HG03280 (cell line): ENCODE data around the gene CDC14B.
A peak's percentile ranks its signal among the peaks of the same experiment; 100 is the strongest.
"Not testable (repeated sequence)": the region's sequence is repeated elsewhere in the genome, so short reads cannot be mapped to it uniquely, and the experiment has no call there.

Experiments
- ATAC-seq: cut with Tn5 transposase; IDR thresholded peaks from one replicate; pipeline ENCODE4 v1.9.1; 2021; ENCODE audit warnings: mild to moderate bottlenecking, moderate library complexity; ENCODE audit not compliant: unreplicated experiment

Gene CDC14B

DNA sequence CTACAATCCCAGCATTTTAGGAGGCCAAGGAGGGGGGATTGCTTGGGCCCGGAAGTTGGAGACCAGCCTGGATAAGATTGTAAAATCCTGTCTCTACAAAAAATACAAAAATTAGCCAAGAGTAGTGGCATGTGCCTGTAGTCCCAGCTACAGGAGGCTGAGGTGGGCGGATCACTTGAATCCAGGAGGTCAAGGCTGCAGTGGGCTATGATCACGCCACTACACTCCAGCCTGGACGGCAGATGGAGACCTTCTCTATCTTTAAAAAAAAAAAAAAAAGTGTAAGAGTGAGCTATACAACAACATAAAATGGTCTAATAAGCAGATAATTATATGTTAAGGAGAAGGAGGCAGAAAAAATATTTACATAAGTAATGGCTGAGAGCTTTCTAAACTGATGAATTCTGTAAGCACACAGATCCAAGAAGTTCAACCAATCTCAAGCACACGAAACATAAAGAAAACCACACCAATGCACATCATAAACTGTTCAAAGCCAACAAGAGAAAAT is 23.0 kb downstream of the CDC14B start:
- ATAC-seq, result no peak

DNA sequence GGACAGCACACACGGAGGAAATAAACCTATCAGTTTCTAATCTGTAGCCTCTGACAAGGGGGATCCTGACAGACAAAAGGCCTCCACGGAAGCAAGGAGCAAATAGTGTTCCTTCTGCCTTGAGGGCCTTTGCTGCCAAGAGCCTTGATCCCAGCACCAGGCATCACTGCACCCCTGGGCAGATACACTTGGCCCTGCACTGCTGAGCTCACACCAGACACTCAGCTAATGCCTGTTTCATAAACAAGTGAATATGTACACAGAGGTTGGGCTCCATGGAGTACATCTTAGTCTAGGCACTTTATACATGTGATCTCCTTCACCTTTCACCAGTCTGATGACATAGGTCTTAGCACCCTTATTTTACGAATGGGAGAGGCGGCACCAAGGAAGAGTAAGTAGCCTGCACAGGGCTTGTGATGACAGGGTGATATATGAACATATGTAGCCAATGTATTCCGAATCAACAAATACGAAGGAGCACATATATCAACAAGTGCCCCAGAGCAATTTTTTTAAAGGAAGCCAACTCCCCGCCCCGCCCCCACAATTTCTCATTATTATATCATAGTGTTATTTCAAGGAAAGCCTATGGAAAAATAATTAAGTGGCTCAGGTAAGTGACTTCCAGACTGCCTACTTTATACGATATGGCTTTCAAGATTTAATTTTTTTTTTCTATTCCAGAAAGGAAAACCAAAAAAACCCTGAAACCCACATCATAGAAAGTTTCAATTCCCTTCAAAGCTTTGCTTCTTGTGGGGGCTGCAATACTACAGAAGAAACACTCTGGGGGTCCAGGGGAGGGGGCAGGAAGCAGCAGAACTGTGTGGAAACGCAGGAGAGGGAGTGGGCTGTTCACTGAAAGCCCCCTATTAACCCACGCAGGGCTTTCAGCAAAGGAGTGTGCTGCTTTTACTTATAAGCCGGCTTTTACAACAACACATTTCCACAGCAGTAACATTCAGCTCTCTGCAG is 32.0 kb downstream of the CDC14B start:
- no peak for ATAC-seq

DNA sequence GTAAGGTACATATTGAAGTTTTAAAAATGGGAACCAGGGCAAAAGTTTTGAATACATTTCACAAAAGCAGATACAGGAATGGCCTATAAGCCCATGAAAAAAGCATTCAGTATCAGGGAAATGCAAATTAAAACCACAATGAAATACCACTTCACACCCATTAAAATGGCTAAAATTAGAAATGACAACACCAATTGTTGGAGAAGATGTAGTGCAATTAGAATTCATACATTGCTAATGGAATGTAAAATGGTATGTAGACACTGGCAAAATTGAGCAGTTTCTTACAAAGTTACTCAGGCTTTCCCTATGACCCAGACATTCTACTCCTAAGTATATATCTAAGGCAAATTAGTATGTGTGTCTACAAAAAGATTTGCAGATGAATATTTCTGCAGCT is 34.2 kb downstream of the CDC14B start:
- ATAC-seq, result no peak

DNA sequence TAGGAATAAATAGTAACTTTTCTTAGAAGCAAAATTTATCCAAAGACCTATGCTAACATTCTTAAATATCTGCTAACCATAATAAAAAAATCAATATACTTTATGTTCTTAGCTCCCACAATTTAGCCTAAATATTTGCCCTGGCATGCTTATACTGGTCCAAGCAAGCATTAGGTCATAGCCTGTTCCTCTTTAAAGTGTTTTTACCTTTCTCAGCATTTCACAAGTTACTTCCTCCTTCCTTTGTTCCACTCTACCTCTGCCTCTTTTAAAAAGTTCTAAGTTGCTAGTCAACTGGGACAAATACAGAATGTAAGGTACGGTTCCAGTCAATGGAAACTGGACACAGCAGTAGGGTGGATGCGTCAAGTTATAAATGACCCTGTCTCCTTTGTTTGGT is 37.4 kb downstream of the CDC14B start:
- ATAC-seq, result not testable (repeated sequence)

DNA sequence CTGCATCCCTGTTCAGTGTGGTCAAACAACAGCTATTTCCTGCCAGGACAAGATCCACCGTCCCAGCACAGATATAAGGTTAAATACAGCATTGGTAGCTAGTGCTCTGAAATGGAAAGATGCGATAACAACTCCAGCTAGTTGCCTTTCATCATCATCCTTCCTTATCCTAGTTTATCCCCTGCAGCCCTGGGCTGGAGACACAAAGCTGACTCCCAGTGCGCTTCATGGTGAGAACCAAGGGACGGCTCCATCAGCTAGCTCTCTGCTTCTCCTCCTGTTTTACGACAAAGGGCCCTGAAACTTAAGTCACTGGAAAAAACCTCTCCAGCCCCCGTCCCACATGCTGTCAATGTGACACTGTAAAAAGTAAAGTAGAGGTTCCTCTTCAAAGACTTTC is 37.9 kb downstream of the CDC14B start:
- ATAC-seq, result no peak

DNA sequence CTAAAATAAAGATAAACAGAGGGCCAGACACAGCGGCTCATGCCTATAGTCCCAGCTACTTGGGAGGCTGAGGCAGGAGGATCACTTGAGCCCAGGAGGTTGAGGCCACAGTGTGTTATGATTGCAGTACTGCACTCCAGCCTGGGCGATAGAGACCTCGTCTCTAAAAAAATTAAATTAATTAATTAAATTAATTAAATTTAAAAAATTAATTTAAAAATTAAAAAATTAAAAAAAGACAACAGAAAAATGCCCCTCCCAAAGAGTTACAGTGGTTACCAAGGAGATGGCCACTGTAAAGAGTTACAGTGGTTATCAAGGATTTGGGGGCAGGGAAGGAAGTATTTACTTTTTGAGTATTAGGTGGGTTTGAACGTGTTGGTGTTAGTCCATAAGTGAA is 38.3 kb downstream of the CDC14B start:
- ATAC-seq, result no peak

DNA sequence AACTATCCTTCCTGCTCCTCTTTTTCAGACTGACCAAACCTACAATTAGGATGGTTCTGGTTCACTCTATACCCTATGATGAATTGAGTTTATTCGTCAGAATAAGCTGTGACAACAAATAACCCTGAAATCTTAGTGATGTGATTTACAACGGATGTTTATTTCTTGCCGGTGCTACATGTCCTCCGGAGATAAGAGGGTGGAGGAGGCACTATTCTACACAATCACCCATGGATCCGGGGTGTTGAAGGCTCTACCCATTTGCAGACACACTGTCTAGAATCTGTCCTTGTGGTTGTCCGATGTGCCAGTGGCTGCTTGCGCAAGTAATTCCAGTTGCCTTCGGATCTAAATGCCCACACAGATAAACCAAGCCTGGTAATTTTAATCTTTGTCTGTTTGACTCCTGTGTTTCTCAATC is 44.7 kb downstream of the CDC14B start:
- no peak for ATAC-seq

DNA sequence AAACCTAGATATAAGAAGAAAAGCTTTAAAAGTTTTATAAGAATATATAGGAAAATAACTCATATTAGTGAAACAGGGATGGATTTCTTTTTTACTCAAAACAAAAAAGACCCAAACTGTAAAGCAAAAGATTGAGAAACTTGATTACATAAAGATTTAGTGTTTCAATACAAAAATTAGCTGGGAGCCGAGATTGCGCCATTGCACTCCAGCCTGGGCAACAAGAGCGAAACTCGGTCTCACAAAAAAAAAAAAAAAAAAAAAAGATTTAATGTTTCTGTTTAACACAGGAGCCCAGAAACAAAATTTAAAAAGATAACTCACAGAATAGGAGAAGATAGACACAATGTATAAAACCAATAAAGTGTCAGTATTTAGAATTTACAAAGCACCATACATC is 45.2 kb downstream of the CDC14B start:
- no peak for ATAC-seq

DNA sequence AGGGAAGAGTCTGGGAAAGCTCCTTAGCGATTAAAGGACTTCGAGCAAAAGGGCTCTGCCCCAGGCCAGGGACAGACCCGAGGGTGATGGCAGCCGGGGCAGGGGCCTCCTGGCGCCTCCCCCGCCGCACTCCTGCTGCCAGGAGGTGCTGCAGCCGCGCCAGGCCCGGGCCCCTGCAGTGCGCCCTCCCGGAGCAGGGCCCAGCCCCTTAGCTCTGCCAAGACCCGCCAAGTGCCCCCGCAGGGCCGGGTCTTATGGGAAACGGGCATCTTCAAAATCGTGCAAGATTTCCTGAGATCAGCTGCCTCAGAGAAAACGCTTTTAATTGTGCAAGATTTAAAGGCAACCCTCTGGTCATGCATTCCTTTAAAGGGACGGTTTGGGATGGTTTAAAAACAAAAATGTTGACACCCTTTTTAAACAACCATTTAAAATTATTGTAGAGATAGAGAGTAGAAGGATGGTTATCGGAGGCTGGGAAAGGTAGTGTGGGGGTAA is 52.4 kb downstream of the CDC14B start:
- ATAC-seq, result peak; percentile 54

DNA sequence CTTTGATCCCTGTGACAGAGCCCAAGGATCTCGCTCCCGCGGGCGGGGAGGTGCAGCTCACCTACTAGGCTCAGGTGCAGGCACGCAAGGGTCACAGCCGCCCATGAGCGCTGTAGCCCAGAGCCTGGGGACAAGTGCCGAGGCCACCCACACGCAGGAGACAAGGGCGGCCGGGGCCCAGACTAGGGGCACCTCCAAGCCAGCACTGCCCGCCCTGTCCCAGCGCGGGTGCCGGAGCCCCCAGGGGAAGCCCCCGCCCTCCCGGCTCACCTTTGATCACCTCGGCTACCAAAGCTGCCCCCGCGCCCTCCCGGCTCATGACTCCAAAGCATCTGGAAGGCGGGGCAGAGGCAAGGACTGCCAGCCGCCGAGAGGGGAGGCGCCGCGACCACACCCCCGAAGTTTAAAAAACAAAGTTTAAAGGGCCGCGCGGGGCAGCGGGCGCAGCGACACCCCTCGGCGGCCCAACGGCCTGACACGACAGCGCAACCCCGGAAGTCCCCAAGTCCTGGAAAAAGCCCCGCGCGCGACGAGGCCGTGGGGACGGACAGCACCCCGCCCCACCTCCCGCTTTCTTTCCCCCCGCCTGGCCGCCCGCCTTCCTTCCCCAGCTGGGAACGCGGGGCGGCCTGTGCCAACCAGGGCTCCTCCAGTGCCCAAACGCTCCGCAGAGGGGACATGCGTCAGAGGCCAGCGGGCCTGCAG is 53.0 kb downstream of the CDC14B start:
- ATAC-seq, result peak; percentile 94

DNA sequence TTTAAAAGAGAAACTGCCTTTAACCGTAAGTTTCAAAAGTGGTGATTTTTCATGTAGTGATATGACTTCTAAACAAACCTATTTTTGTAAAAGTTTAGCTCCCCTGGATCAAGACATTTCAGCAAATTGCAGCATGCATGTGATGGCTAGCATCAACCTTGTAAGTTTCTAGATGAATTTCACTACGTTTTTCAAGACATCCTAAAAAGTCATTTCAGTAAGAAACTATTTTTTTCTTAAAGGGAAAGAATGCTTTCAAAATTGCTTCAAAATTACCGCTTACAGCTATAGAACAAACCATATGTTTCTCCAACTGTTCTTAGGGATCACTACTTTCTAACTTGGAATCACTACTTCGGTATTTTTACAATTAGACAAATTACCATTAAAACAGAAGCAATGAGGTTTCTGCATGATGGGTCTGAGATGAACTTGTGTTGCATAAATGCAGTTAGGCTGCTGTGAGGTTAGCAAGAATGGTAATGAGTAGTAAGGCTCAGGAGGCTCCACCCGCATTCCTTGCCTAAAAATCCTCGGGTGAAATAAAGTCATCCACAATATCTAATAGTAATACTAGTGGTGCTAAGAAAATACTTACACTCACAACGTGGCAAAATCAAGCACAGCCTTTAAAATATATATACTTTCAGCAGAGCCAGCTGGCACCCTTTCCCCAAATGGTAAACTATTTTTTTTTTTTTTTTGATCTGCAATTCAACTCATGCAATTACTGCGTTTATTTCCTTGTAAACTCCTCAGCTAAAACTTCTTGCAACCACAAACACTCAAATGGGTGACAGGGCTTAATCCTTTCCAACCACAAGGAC is 53.8 kb downstream of the CDC14B start:
- ATAC-seq, result no peak

DNA sequence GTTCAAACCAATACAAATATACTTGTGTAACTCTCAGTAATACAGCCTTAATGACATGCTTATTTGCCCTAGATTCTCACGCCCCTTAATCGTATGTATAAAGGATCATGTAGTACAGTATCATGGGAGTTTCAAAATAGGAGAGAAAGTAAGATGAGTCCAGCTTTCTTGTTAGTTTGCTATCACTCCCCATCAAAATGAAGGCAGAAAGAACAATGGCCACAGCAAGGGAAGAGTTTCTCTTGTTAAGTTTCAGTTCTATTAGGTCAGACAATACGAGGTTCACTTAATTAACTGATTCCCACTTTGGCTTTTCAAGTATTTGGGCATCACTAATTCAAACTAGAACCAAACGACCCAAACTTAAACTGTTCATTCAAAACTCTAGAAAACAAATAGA is 55.4 kb downstream of the CDC14B start:
- ATAC-seq, result no peak

DNA sequence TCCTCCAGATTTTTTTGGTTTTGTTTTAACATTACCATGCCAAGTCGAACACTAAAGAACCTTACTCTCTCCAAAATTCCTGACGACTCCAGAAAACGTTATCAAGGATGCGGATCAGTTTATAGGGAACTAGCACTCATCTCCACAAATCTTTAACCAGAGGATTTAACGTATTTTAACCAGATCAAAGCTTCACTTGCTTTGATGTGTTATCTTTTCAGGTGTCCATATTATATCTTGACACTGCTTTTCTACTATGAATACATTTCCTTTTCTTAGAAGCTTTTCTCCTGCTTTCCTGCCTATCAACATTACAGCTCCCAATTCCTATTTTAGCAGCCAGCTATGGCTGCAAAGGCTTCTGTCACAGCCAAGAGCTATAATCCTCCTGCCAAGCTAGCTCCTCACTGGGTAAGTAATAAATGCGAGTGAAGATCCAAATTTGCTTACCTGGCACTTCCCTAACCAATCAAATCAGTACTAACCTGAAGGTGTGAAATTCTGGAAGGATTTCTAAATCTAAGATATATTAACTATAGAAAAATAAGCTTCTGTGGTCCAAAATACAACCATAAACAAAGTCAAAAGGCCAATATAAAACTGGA is 60.2 kb downstream of the CDC14B start:
- no peak for ATAC-seq

DNA sequence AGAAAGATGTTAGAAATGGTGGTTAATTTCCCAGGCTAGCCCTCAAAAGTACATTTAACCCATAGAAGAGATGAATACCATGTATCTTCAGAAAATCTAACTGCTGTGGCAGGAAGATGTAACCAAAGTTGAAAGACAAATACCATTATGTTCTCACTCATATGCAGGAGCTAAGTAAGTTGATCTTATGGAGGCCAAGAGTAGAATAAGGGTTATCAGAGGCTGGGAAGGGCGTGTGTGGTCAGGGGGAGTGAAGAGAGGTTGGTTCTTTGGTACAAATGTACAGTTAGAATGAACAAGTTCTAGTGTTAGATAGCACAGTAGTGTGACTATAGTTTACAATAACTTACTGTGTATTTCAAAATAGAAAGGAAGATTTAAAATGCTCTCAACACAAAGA is 61.7 kb downstream of the CDC14B start:
- no peak for ATAC-seq

DNA sequence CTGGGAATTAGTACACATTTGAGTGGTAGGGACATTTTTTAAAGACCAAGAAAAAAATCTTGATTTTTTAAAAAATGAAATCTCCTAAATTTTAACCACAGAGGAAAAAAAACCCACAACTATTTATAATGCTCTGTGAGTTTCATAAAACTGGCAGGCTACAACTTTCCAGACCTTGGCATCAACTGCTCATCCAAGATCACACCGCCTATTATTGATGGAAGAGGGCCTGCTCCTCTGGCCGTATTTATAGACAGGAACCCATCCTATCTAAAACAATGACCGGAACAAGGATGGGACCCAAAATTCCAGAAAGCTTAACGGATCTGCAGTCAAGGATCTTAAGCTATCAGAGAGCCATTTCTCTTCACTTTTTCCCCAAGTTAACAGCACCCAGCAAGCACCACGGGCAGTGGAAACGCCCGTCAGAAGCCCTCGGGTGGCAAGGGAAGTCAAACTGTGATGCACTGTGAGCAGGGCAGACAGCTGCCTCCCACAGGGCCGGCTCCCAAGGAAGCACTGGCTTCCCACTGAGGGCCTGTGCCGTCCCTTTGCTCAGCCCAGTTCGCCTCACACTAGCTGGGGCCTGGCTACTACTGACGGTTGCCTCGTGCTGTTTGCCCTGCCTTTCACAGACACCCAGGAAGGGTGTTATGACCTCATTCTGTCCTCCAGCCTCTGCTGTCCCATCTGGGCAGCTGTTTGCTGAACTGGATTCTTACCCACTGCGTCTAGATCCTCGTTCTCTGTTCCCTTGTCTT is 62.8 kb downstream of the CDC14B start:
- ATAC-seq, result no peak

DNA sequence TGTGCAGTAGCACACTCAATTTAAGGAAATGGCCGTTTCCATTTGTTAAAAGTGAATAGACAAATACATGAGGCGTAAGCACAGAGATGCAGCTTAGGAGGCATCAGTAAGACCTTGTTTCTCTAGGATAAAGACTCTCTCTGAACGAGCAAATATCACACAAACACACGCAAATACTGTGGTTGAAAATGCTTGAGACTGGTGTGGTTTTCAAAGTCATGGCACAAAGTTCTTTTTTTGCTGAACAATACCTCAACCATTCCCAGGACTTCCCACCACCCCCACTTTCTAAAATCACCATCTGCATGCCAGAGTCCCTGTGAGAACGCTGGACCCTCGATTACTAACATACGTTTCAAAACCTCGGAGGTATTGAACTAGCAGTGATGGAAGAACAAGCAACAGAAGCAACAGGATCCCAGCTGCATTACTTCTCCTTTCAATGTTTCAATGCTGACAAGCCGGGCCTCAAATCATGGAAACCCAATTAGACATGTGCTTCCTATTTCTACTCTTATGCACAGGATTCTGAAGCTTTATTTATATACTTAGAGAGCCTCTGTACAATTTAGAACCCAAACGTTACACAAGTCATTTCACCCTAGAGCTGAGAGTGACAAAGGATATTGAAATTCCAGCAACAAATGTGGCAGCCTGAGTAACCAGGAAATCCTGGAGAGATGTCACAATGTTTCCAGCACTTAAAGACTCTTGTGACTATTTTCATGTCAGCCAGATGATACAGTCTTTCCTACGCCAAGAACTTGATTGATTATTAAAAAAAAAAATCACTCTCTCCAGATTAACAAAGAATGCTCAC is 63.9 kb downstream of the CDC14B start:
- no peak for ATAC-seq

DNA sequence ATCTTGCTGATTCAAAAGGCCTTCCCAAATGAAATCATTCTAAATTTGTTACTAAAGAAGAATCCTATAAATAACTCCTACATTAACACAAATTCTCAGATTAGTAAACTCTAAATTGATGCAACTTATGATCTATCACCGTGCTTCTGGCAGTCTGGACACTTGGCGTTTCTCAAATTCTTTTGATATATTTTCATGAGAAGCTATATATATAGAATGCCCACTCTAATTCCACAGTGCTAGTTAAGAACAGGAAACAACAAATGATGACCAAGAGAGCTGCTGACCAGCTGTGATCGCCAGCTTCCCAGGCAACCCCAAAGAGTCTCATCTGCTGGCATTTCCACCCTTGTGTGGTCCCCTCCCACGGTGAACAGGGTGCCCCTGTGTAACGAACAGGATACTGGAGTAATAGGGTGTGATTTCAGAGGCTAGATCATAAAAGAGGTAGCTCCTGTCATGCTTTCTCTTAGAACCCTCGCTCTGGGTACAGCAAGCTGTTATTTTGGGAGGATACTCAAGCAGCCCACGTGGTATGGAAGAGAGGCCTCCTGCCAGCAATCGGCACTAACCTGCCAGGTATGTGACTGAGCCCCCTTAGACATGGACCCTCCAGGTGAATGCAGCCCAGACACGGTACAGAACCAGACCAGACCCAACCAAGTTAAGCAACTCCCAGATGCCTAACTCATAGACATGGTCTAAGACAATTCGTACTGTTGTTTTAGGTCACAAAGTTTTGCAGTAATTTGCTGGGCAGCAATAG is 64.7 kb downstream of the CDC14B start:
- no peak for ATAC-seq

DNA sequence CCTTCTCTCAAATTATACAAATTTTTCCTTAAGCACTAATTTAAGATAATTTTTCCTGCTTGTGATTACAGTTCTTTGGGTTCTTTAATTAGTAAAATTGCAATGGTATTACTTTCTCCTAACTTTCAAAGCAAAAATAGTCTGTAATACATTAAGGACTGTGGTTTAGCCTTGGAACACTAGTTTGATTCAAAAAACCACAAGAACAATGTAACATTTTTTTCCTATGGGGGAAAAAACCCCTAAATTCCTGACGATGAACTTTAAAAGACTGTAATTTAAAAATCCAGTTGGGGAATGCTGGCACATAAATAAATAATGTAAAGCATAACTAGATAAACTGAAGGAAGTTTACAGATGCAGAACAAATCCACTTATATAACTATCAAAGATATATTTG is 65.3 kb downstream of the CDC14B start:
- no peak for ATAC-seq
